Vagina (tissue), 2 donors: Measurements from ENCODE around the gene TXLNA.

Source experiments
- POLR2A ChIP-seq, 2 donors: fragments of 450-650 bp; IDR thresholded peaks; one replicate each; pipeline ENCODE4 v1.6.1; 2017; ENCODE audit warnings: antibody characterized with exemption in 2 of 2, mild to moderate bottlenecking in 2 of 2, moderate library complexity in 2 of 2
- TF ChIP-seq, protein P1 (sequence below), 3 experiments: fragments of 450-650 bp in 2 of 3; fragments of 200-600 bp in 1 of 3; sonication (generic) in 1 of 3; IDR thresholded peaks; one replicate each; pipeline ENCODE4 v1.5.1; 2017 to 2019; ENCODE audit warnings: antibody characterized with exemption in 3 of 3, mild to moderate bottlenecking in 2 of 3, moderate library complexity in 2 of 3

DNA sequence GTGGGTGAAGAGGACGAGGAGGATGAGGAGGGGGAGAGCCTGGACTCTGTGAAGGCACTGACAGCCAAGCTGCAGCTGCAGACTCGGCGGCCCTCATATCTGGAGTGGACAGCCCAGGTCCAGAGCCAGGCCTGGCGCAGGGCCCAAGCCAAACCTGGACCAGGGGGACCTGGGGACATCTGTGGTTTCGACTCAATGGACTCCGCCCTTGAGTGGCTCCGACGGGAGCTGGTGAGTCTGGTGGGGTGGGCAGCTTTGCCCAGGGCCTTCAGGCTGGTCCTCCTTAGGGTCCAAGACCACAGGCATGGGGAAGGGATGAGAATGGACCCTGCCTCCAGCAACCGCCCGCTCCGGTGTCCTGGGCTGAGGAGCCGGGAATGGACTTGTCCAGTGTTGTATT lies 68.0 kb downstream of the TXLNA start:
- TF ChIP-seq, protein P1, sequence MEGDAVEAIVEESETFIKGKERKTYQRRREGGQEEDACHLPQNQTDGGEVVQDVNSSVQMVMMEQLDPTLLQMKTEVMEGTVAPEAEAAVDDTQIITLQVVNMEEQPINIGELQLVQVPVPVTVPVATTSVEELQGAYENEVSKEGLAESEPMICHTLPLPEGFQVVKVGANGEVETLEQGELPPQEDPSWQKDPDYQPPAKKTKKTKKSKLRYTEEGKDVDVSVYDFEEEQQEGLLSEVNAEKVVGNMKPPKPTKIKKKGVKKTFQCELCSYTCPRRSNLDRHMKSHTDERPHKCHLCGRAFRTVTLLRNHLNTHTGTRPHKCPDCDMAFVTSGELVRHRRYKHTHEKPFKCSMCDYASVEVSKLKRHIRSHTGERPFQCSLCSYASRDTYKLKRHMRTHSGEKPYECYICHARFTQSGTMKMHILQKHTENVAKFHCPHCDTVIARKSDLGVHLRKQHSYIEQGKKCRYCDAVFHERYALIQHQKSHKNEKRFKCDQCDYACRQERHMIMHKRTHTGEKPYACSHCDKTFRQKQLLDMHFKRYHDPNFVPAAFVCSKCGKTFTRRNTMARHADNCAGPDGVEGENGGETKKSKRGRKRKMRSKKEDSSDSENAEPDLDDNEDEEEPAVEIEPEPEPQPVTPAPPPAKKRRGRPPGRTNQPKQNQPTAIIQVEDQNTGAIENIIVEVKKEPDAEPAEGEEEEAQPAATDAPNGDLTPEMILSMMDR (IDR thresholded peaks at IDR 0.05): no peak
- TF ChIP-seq POLR2A (IDR thresholded peaks at IDR 0.05): no peak
